Right lobe of liver (tissue), 6 donors: Measurements from ENCODE around the gene HES4. TPM values are rescaled to one million over a fixed set of nuclear protein-coding genes. Genes with fewer than 3 reads are reported as not detected.

Experiments used
- ATAC-seq, 4 donors: fragments of 200-7000 bp; cut with Tn5 transposase; one replicate each; pipeline ENCODE4 v1.9.1; 2020; ENCODE audit warnings: mild to moderate bottlenecking in 4 of 4, moderate library complexity in 4 of 4
- DNase-seq, 3 donors: peaks; one replicate each; pipeline ENCODE4 v3.0.0-alpha.2; 2020
- H3K27ac ChIP-seq, 3 donors: fragments of 200-600 bp; one replicate each; pipeline ENCODE4 v1.8.0; 2022
- H3K27me3 ChIP-seq, 2 donors: fragments of 200-600 bp; one replicate each; pipeline ENCODE4 v1.8.0; 2022
- H3K36me3 ChIP-seq, 4 donors: fragments of 200-600 bp; sonication (generic) in 1 of 4; one replicate each; pipeline versions ENCODE4 v1.5.1 to v1.8.0; 2017 to 2022; ENCODE audit warnings: control low read depth in 1 of 4
- H3K4me1 ChIP-seq, 4 donors: fragments of 200-600 bp; sonication (generic) in 1 of 4; one replicate each; pipeline versions ENCODE4 v1.5.1 to v1.8.0; 2017 to 2022; ENCODE audit warnings: control low read depth in 1 of 4
- H3K4me3 ChIP-seq, 3 donors: fragments of 200-600 bp; one replicate each; pipeline ENCODE4 v1.8.0; 2022
- H3K9me3 ChIP-seq, 4 donors: fragments of 200-600 bp; sonication (generic) in 1 of 4; one replicate each; pipeline versions ENCODE4 v1.5.1 to v1.8.0; 2017 to 2022; ENCODE audit warnings: control low read depth in 1 of 4
- CTCF ChIP-seq, 4 donors: fragments of 200-600 bp in 3 of 4; fragments of 450-650 bp in 1 of 4; IDR thresholded peaks; one replicate each; pipeline versions ENCODE4 v1.5.1 to v1.8.0; 2016 to 2022; ENCODE audit warnings: antibody characterized with exemption in 4 of 4, mild to moderate bottlenecking in 2 of 4
- POLR2A ChIP-seq: fragments of 450-650 bp; IDR thresholded peaks from one replicate; pipeline ENCODE4 v1.6.1; 2017; ENCODE audit warnings: antibody characterized with exemption, mild to moderate bottlenecking
- WGBS: methylation state at CpG from one replicate; pipeline ENCODE4 v1.1.6; 2018; ENCODE audit warnings: low coverage, low lambda C conversion rate; ENCODE audit not compliant: insufficient coverage; ENCODE audit errors: missing lambda C conversion rate; 5-methylcytosine and 5-hydroxymethylcytosine counted together
- intact Hi-C, 2 donors: fragments of 100-400 bp; cut with DNase I; formaldehyde crosslinking; loops; one replicate each; pipeline versions ENCODE4 v1.11.2 to v1.14.1; 2022
- total RNA-seq, 6 experiments: library from RNA; depleted of rRNA in 2 of 6; stranded (reverse); fragments of >200 nt in 2 of 6; fragmentation: NEBNext Ultra II Directional in 3 of 6; extraction: Animal tissue kit (Norgen Biotek cat#: 25700) in 3 of 6; gene quantifications; one replicate each; pipeline versions ENCODE4 v1.1.0 to v1.2.4, GENCODE V29; 2016 to 2023
- donor health status: DM: no; HTN: yes; CAD: no.
- donor health status: DM: no; HTN: no; CAD: no.
- donor health status: DM: no; HTN: no; CAD: no.
- donor health status: DM: no; HTN: yes; CAD: no.
- donor health status: DM: no; HTN: yes; CAD: no.

Gene HES4
- total RNA-seq, 6 experiments from 2014 or later: 1.6 to 21.5 (median 5.2) TPM

DNA sequence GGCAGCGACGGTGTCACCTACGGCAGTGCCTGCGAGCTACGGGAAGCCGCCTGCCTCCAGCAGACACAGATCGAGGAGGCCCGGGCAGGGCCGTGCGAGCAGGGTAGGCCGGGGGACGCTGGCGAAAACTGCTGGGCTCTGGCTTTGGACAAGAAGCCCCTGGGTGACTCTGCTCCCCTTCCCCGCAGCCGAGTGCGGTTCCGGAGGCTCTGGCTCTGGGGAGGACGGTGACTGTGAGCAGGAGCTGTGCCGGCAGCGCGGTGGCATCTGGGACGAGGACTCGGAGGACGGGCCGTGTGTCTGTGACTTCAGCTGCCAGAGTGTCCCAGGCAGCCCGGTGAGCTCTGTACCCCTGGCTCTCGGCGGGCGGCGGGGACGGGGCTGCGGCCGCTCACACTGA lies 44.0 kb upstream of the HES4 start:
- no peaks in the 10 kb centered on the region for H3K27me3 ChIP-seq
- H3K9me3 ChIP-seq: no peaks in the 10 kb centered on the region
- H3K36me3 ChIP-seq: peaks cover 0 to 2% (median 0%) of the 10 kb centered on the region in 4 donors
- no peak for ATAC-seq
- H3K27ac ChIP-seq: no peak overlapping the region
- peaks cover 0 to 10% (median 5%) of the 10 kb centered on the region in 4 donors for H3K4me1 ChIP-seq
- intact Hi-C loops: no loop called here
- no peak for DNase-seq
- no peak overlapping the region for H3K4me3 ChIP-seq
- WGBS: no CpG with 5 or more reads among the region's 33 CpGs
- TF ChIP-seq POLR2A (no peak), CTCF (IDR thresholded peaks at IDR 0.05) (no peak)

GRCh38 chr1:1043411-1043810 lies 43.5 kb upstream of the HES4 start:
- Histone ChIP-seq H3K36me3 (peaks cover 0 to 2% (median 0%) of the 10 kb centered on the region in 4 donors), H3K4me1 (peaks cover 0 to 10% (median 5%) of the 10 kb centered on the region in 4 donors), H3K27me3 (no peaks in the 10 kb centered on the region), H3K4me3 (no peak overlapping the region), H3K9me3 (no peaks in the 10 kb centered on the region), H3K27ac (no peak overlapping the region)
- no CpG with 5 or more reads among the region's 27 CpGs for WGBS
- ATAC-seq (no peak), DNase-seq (no peak)
- intact Hi-C loops: no loop called here
- no peak for TF ChIP-seq POLR2A
- TF ChIP-seq CTCF (IDR thresholded peaks at IDR 0.05): no peak

DNA sequence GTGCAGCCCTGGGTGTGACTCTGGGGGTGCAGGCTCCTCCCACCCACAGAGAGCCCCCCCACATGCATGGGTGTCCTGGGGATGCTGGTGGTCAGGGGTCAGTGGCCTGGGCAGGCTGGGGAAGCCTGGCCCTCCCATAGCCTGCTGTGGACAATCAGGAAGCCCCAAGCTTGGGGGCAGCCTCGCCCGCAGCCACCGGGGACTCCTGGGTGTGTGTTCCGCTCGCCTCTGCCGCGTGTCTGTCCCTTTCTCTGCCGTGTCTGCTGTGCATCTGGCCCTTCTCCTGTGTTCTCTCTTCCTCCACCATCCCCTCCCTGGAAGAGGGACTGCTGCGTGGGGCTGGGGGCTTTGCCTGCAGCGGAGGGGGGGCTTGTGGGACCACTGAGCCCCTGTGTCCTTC lies 42.9 kb upstream of the HES4 start:
- no peak for TF ChIP-seq CTCF (IDR thresholded peaks at IDR 0.05)
- TF ChIP-seq POLR2A: no peak
- H3K4me1 ChIP-seq: peaks cover 0 to 10% (median 5%) of the 10 kb centered on the region in 4 donors
- intact Hi-C loops: no loop called here
- DNase-seq: no peak
- no peaks in the 10 kb centered on the region for H3K27me3 ChIP-seq
- peaks cover 0 to 2% (median 0%) of the 10 kb centered on the region in 4 donors for H3K36me3 ChIP-seq
- no CpG with 5 or more reads among the region's 10 CpGs for WGBS
- no peaks in the 10 kb centered on the region for H3K9me3 ChIP-seq
- no peak overlapping the region for H3K27ac ChIP-seq
- no peak overlapping the region for H3K4me3 ChIP-seq
- no peak for ATAC-seq

GRCh38 chr1:1041873-1042272 lies 42.0 kb upstream of the HES4 start:
- intact Hi-C loops: no loop called here
- H3K27ac ChIP-seq: no peak overlapping the region
- H3K27me3 ChIP-seq: no peaks in the 10 kb centered on the region
- DNase-seq (no peak), ATAC-seq (no peak)
- 92% methylated on average over 5 of the region's 25 CpGs for WGBS
- H3K9me3 ChIP-seq: no peaks in the 10 kb centered on the region
- TF ChIP-seq POLR2A (no peak), CTCF (IDR thresholded peaks at IDR 0.05) (no peak)
- peaks cover 0 to 10% (median 5%) of the 10 kb centered on the region in 4 donors for H3K4me1 ChIP-seq
- no peak overlapping the region for H3K4me3 ChIP-seq
- no peaks in the 10 kb centered on the region for H3K36me3 ChIP-seq

- H3K36me3 ChIP-seq: no peaks in the 10 kb centered on the region
- DNase-seq (no peak), ATAC-seq (no peak)
- H3K27ac ChIP-seq: no peak overlapping the region
- H3K4me3 ChIP-seq: no peak overlapping the region
- H3K27me3 ChIP-seq: no peaks in the 10 kb centered on the region
- no CpG with 5 or more reads among the region's 60 CpGs for WGBS
- H3K9me3 ChIP-seq: no peaks in the 10 kb centered on the region
- no peak for TF ChIP-seq CTCF (IDR thresholded peaks at IDR 0.05)
- TF ChIP-seq POLR2A: no peak
- intact Hi-C loops: no loop called here
- H3K4me1 ChIP-seq: peaks cover 0 to 10% (median 5%) of the 10 kb centered on the region in 4 donors
Measured at GRCh38 chr1:1041092-1041523, 41.2 kb upstream of the HES4 start.
